NCI-H1092 (cell line): ENCODE measurements around the gene KCNG3.

Experiments
- DNase-seq: peaks from one replicate; lab custom pipeline; 2025; lab: John Stamatoyannopoulos, UW

KCNG3 gene

DNA sequence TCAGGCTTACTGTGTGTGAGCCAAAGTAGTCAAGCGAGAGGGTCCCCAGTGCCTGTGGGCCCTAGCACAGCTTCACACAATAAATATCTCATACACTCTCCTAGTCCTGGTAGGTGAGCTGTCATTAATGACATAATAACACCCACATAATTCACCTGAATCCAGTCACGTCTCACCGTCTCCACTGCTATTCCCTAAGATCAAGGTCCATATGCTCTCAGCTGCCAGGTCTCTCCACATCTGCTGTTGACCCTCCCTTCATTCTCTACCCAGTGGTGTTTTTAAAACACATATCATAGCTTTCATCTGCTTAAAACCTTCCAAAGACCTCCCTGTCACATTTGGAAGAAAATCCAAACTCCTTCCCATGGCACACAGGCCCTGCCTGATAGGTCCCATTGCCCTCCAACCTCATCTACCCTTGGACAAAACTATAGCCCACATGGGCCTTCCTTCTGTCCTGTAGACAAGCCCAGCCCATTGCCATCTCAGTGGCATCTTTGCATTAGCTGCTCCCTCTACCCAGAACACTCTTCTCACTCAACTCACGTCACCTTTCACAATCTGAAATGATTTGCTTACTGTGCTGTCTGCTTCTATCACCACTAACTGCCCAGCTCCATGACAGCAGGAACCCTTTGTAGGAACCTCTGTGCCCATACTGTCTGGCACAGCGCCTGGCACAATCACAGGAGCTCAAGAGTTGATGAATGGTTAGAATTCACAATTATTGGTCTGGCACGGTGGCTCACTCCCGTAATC, 7.5 kb downstream of the KCNG3 start:
- DNase-seq: no peak

DNA sequence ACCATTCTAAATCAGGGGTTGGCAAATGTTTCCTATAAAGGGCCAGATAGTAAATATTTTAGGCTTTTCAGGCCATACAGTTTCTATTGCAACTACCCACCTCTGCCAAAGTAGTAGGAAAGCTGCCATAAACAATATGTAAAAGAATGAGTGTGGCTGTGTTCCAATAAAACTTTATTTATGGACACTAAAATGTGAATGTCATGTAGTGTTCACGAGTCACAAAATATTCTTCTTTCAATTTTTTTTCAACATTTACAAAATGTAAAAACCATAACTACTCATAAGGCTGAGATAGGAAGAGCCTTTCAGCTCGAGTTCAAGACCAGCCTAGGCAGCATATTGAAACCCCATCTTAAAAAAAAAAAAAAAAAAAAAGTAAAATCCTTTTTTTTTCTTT, 13.4 kb downstream of the KCNG3 start:
- DNase-seq: no peak

DNA sequence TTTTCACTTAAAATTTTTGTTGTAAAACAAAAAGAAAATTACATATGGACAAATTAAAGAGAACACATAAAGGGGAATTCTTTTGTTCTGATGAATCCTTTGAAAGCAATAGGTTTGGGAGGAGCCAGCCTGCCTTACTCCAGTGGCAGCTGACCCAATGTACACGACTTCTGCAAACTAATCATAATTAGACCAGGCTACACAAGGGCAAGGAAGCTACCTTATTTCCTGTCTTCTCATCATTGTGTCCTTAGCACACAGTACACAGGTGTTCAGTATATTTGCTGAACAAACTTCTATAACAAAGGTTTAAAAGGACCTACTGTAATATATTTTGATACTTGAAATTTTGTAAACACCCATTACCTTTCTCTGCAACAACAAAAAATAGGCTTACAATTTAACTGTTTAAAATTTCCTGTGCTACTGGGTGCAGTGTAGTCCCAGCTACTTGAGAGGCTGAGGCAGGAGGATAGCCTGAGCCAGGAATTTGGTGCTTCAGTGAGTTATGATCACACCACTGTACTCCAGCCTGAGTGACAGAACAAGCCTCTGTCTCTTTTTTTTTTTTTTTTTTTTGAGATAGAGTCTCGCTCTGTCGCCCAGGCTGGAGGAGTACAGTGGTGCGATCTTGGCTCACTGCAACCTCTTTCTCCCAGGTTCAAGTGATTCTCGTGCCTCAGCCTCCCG, 18.9 kb downstream of the KCNG3 start:
- DNase-seq: no peak

DNA sequence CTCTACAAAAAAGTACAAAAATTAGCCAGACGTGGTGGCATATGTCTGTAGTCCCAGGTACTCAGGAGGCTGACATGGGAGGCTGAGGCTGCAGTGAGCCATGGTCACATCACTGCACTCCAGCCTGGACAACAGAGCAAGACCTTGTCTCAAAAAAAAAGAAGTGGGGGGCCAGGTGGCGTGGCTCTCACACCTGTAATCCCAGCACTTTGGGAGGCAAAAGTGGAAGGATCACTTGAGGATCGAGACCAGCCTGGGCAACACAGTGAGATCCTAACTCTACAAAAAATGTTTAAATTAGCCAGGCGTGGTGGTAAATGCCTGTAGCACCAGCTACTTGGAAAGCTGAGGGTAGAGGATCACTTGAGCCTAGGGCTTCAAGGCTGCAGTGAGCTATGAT, 23.1 kb downstream of the KCNG3 start:
- DNase-seq: no peak

DNA sequence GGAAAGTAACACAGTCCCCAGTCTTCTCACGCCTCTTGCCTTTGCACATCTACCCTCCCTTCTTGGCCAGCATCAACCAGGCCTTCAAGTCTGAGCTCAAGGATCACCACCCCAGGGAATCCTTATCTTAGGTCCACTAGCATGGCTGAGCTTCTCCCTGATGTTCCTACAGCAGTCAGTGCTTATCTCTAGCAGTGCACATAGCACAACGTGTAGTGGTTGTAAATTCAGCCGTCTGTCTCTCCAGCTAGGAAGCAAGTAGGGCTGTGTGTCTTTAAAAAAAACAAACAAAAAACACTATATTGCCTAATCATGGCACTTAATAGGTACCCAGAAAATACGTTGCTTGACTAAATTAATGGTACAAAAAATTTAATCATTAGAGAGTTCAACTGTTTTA, 29.2 kb downstream of the KCNG3 start:
- DNase-seq: no peak

GRCh38 chr2:42463570-42463969, 30.2 kb downstream of the KCNG3 start:
- no peak for DNase-seq

- DNase-seq: no peak
Measured at GRCh38 chr2:42459296-42459695, 34.5 kb downstream of the KCNG3 start.

DNA sequence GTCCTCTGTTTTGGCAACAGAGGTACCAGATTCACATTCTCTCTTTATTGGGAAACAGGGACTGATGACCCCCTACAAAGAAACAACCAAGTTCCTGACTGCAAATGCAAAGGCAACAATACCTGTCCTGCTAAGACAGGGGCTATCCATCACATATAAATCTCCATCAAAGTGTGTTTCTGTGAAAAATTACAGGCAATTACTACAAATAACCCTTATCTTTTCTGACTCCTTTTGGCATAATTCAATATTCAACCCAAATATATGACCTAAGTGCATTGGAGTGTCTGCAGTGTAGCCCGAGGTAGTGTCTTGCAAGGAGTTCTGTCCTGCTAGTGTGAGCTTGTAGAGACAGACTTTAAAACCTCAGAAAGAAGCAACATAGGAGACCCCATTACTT, 35.4 kb downstream of the KCNG3 start:
- no peak for DNase-seq

- no peak for DNase-seq
Measured at GRCh38 chr2:42457011-42457410, 36.8 kb downstream of the KCNG3 start.

DNA sequence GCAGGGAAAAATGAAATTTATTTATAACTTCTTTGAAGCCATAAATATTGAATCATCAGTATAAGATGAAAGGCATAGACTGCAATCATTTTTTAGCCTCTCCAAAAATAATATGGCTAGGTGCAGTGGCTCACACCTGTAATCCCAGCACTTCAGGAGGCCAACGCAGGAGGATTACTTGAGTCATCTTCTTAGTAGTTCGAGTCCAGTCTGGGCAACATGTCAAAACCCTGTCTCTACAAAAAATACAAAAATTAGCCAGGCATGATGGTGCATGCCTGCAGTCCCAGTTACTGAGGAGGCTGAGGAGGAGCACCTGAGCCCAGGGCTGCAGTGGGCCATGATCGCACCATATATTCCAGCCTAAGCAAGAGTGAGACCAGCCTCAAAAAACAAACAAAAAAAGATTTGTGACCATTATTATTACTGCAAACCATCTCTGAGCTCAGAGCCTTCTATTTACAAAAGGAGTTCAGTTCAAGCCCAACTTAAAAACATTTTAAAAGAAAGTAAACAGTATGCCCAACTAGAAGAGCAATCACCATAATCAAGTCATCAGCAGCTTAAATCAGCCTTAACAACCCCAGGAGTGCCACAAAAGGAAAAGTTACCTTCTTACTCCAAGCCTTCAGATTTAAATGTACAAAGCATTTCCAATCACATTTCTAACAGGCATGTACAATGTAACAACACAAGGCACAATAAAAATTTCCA, 37.5 kb downstream of the KCNG3 start:
- no peak for DNase-seq

GRCh38 chr2:42452545-42452944, 41.2 kb downstream of the KCNG3 start:
- no peak for DNase-seq

- DNase-seq: no peak
Measured at GRCh38 chr2:42450136-42450535, 43.6 kb downstream of the KCNG3 start.

GRCh38 chr2:42449163-42450087, 44.4 kb downstream of the KCNG3 start:
- no peak for DNase-seq

DNA sequence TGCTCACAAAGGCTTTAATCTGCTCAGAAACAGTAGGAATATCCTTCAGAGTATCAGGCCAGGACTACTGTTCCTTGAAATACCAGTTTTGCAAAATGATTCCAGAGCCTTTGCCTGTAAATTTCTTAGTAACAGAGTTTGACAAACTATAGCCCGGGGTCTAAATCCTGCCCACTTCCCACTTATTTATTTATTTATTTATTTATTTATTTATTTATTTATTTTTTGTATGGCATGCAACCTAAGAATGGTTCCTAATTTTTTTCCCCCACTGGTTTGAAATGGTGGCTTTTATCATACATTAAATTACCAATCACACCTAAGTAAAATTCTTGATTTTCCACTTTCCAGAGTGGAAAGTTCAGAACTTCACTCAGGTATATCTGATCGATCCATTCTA, 45.6 kb downstream of the KCNG3 start:
- no peak for DNase-seq

- no peak for DNase-seq
Measured at GRCh38 chr2:42446503-42447271, 47.1 kb downstream of the KCNG3 start.

GRCh38 chr2:42443718-42444399, 49.9 kb downstream of the KCNG3 start:
- no peak for DNase-seq

- no peak for DNase-seq
Measured at GRCh38 chr2:42442774-42443173, 51.0 kb downstream of the KCNG3 start.

DNA sequence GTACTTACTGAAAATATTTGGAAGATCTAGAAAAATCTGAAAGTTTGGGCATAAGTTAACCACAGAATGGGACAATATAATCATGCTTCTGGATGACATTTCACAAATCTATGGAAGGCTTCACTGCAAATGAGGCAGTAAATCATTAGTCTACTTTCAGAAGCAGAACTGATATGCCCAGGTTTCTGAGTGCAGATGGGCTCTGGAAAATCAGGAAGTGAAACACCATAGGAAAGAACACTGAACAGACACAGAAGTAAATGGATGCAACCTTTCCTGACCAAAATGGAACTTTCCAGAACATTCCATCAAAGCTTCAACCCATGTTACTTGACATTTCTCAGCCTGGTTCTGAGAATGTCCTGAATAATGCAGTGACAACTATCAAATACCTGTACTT, 55.1 kb downstream of the KCNG3 start:
- DNase-seq: no peak

DNA sequence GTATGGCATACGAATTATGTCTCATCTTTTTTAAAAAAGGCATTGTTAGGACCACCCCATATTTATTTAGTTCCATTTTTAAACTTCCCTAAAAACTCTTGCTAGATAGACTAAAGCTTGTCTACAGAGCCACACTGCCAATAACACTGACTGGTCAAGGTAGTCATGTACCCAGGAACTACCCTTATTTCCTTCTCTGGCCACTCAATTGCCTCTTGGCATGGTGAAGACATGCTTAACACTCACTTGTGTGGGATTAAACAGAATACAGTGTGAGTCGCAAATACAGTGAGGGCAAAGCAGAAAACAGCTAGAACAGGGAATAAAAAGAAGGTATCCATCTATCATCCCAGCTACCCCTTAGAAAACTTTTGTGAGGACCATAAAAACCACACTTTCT, 57.4 kb downstream of the KCNG3 start:
- DNase-seq: no peak

GRCh38 chr2:42435628-42436027, 58.2 kb downstream of the KCNG3 start:
- no peak for DNase-seq

DNA sequence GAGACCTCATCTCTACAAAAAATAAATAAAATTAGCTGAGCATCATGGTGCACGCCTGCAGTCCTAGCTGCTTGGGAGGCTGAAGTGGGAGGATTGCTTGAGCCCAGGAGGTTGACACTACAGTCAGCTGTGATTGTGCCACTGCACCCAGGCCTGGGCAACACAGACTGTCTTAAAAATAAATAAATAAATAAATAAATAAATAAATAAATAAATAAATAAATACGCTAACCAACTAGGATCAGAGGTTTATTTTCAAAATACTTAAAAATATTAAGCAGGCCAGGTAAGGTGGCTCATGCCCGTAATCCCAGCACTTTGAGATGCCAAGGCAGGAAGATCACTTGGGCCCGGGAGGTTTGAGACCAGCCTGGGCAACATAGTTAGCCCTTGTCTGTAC, 63.6 kb downstream of the KCNG3 start:
- DNase-seq: no peak
